Measurements from ENCODE around the gene TRAF3IP1. TPM values are rescaled to one million over a fixed set of nuclear protein-coding genes. Genes with fewer than 3 reads are reported as not detected.
"Not testable (repeated sequence)": the region's sequence is repeated elsewhere in the genome, so short reads cannot be mapped to it uniquely, and the experiment has no call there.

TRAF3IP1 gene, protein sequence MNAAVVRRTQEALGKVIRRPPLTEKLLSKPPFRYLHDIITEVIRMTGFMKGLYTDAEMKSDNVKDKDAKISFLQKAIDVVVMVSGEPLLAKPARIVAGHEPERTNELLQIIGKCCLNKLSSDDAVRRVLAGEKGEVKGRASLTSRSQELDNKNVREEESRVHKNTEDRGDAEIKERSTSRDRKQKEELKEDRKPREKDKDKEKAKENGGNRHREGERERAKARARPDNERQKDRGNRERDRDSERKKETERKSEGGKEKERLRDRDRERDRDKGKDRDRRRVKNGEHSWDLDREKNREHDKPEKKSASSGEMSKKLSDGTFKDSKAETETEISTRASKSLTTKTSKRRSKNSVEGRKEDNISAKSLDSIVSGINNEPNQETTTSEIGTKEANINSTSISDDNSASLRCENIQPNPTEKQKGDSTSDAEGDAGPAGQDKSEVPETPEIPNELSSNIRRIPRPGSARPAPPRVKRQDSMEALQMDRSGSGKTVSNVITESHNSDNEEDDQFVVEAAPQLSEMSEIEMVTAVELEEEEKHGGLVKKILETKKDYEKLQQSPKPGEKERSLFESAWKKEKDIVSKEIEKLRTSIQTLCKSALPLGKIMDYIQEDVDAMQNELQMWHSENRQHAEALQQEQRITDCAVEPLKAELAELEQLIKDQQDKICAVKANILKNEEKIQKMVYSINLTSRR
- total RNA-seq (2014; rRNA removed; shearing (Covaris generic)): 1.8 and 7.4 TPM in 2 replicates

GRCh38 chr2:238320246-238320647, at the start of gene TRAF3IP1:
Gene TRAF3IP1, plus strand, starts transcription at chr2:238320518. Its CDS starts 145 bp downstream, at chr2:238320663.
- peak; percentile 78 for DNase-seq (ENCODE audit: low spot score)

DNA sequence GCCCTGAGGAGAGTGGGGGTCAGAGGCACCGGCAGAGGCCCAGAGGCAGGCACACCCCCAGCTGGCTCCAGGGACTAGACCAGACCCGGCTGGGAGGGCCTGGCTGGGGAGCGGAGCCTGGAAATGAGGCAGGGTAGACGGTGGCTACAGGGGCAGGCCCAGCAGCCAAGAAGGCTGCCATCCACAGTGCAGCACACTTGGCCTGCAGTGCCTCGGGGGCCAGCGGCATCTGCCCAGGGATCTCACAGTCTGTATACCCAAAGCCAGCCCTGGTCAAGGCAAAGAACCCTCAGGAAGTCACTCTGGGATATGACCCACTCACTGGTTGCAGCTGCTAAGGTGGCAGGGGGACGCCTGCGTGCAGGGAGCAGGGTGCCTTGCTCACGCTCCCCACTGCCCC, 49.7 kb upstream of the TRAF3IP1 start:
- DNase-seq (ENCODE audit: low spot score): no peak

DNA sequence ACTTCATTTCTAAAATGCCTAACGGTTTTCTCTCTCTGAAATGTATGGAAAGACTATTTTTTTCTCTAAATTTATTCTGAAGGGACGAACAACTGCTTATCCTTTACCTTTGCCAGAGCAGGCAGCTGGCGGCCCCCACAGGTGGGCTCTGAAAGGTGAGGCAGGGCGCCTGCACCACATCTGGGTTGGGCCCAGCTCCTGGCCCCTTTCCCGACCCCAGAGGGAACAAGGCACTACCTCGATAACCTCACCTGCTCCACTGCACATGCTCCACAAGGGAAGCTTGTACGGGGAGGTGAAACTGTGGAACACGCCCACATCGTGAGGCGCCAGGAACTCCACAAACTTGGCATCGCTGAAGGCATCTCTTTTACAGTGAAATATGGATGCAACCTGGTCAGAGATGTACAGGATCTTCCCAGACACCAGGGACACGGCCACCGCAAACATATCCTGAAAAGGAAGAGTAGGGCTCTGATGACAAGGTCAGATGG, 49.2 kb upstream of the TRAF3IP1 start:
- DNase-seq (ENCODE audit: low spot score): no peak

DNA sequence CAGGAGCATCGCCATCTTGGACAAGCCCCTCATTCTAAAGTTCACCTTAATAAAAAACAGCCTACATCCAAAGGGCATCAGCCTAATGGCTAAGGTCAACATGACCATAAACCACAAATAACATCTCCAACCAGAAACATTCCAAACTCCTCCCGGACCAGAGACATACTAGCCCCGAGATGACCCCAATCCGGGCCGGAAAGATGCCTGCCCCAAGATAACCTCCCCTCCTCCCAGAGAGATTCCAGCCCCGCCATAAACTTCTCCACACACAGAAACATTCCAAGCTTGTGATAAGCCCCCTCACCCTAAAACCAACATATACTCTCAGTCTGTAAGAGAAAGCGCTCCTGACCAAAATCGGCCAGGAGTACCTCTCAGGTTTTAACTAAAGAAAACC, 48.6 kb upstream of the TRAF3IP1 start:
- DNase-seq (ENCODE audit: low spot score): not testable (repeated sequence)

GRCh38 chr2:238272156-238272555, 48.2 kb upstream of the TRAF3IP1 start:
- DNase-seq (ENCODE audit: low spot score): no peak

- not testable (repeated sequence) for DNase-seq (ENCODE audit: low spot score)
These were observed 46.9 kb upstream of the TRAF3IP1 start for GRCh38 chr2:238273433-238273832.

DNA sequence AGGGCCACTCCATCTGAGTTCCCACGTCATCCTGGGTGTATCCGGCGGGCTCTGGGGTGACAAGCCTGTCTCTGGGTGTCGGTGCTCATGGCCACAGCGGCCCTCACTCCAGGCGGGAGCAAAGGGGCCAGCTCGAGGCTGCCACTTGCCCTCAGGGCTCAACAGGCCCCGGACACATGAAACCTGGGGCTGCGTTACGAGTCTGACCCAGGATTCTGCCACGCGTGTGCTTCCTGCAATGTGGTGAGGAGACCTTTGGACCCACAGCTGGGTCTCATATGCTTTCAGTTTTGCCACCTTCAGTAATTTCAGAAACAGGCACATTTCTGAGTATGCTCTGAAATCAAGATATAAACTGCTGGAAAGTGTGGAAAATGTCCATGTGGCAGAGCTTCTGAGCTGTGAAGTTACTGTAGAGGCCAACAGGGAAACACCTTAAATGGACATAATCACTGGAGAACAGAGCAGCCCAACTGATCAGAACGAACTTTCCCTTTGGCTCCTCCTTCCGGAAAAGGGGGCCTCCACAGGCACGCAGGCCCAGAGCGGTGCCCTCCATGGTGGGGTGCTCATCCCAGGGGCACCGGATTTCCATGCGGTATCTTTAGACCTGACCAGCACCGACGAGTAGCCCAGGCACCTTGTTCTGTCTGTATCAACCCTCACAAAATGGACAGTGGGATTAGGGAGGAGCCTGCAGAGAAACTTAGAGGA, 46.0 kb upstream of the TRAF3IP1 start:
- DNase-seq (ENCODE audit: low spot score): no peak

GRCh38 chr2:238277695-238278094, 42.6 kb upstream of the TRAF3IP1 start:
- DNase-seq (ENCODE audit: low spot score): no peak

- no peak for DNase-seq (ENCODE audit: low spot score)
These were observed 41.5 kb upstream of the TRAF3IP1 start for GRCh38 chr2:238278626-238279323.

GRCh38 chr2:238279324-238279682, 41.0 kb upstream of the TRAF3IP1 start:
- no peak for DNase-seq (ENCODE audit: low spot score)

DNA sequence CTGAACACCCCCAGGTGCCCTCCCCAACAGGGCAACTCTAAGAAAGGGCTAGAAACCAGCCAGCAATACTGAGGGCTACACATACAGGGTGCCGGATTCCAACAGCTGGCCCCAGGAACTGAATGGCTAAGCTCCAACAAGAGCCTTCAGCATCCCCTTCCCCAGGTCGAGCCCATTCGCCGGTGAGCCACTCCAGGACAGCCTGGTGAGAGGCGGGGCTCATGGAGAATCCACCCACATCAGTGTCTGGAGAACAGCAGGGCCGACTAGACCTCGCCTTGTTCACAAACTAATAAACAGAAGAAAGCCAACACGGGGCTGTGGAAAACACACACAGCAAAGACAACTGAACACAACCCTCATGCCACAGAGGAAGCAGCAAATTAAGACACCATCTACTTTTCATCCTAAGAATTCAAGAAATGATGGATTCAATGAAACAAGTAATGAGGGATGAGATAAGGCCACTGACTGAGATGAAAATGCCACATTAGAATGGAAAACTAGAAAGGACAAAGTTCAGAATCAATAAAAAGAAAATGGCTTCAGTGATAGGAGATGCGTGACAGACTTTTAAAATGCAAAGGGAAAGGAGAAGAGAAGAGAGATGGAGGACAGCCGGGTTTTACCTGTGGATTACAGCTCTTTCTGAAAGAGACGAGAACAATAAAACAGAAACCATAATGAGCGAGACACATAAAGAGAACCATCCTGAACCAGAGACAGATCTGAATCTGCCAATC, 40.1 kb upstream of the TRAF3IP1 start:
- DNase-seq (ENCODE audit: low spot score): no peak

GRCh38 chr2:238281826-238282480, 38.4 kb upstream of the TRAF3IP1 start:
- DNase-seq (ENCODE audit: low spot score): no peak

DNA sequence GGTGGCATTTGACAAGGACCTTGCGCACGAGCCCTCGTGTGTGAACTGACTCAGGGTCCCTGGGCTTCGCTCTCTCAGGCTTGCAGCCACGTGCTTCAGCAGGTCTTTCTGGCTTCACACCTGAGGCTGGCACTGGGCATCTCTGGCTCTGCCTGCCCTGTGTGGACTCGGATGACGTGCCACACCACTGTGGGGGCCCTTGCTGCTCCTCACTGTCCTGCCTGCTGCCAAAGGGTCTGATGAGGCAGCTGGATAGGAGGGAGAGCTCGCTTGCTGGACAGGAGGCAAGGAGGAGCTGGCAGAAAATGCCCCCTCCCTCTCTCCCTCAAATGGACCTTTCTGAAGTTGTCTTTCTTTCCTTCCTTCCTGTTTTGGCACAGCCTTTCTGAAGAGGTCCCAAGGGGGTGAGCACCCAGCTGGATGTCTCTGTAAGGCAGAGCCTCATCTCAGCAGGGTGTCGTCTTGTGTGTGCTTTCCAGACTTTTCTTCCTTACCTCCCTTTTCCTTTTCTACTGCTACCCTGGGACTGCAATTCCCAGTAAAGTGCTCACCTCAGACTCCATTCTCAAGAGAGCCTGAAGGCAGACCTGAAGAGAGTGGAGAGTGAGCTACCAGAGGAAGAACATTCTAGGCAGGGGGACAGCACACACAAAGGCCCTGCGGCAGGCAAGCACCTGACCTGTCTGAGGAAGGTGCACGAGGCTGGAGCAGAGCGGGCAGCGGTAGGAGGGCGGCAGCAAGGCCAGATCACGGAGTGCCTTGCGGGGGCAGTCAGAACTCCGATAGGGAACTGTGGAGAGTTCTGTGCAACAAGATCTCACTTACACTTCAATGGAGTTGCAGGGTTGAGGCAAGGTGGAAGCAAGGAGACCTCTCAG, 37.2 kb upstream of the TRAF3IP1 start:
- no peak for DNase-seq (ENCODE audit: low spot score)

DNA sequence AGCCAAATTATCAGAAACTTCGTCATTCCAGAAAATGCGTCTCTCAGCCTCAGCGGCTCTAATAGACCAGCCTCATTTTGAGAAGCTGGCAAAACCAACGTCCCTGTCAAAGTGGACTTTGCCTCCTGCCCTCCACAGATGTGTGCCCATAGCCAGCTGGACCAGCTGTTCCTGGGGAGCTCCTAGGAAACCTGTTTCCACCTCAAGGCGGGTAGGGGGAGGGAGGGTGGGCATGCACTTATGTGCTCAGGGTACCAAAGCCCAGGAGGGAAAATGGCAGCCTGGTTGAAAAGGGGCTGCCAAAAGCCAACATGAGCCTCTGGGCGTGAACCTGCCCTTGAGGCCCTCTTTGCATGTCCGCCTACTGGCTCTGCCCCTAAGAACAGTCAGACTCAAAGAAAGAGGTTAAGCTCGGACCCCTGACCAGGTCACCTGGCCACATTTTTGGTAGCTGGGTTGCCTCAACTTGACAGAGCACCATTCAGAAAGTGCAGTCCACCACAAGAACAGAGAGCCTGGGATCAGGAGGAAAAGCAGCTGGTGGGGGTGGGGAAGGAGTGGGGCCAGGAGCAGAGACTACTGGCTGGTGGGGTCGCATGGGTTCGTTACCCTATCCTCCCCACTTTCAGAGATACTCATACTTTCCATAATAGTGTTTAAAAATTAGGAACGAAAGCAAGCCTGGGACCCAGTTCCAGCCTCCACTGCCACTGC, 35.4 kb upstream of the TRAF3IP1 start:
- no peak for DNase-seq (ENCODE audit: low spot score)

GRCh38 chr2:238285653-238286082, 34.6 kb upstream of the TRAF3IP1 start:
- peak; percentile 96 for DNase-seq (ENCODE audit: low spot score)

- DNase-seq (ENCODE audit: low spot score): no peak
These were observed 34.2 kb upstream of the TRAF3IP1 start for GRCh38 chr2:238286095-238286494.

DNA sequence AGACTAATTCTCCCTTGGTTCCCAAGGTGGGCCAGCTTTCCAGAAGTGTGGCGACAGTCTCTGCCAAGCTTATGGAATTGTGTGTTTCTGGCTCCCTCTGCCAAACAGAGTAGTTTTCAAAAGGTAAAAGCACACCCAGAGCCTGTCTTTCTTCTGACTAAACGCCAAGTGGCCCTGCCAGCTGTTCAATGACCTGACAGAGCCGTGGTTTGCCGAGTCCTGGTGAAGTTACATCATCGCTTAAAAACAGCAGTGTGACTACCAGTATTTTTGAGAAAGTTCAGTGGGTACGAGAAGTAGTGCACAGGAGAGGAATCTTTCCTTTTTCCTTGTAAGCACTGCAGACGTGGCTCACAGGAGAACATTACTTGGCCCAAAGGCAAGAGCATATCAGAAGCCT, 33.8 kb upstream of the TRAF3IP1 start:
- peak; percentile 90 for DNase-seq (ENCODE audit: low spot score)

- no peak for DNase-seq (ENCODE audit: low spot score)
These were observed 33.2 kb upstream of the TRAF3IP1 start for GRCh38 chr2:238286987-238287736.
